ACC112 (cell line): ENCODE measurements around the gene CDH23.

ENCODE experiments used
- H2AFZ ChIP-seq: fragments of 200-600 bp; sonication (generic); one replicate; pipeline ENCODE4 v1.6.0; 2017; ENCODE audit warnings: antibody characterized with exemption, low read length; ENCODE audit not compliant: unreplicated experiment
- H3K27ac ChIP-seq: fragments of 200-600 bp; sonication (generic); 2 replicates; pipeline ENCODE4 v1.5.1; 2014; ENCODE audit warnings: low read depth, mild to moderate bottlenecking, antibody characterized with exemption, low read length, moderate library complexity
- H3K27me3 ChIP-seq: fragments of 200-600 bp; sonication (generic); 2 replicates; pipeline ENCODE4 v1.6.1; 2014; ENCODE audit warnings: mild to moderate bottlenecking, antibody characterized with exemption, low read length, moderate library complexity, mixed read lengths; ENCODE audit not compliant: insufficient read depth
- H3K36me3 ChIP-seq: fragments of 200-600 bp; sonication (generic); 2 replicates; pipeline ENCODE4 v1.6.1; 2016; ENCODE audit warnings: mild to moderate bottlenecking, antibody characterized with exemption, low read length, moderate library complexity, mixed read lengths; ENCODE audit not compliant: insufficient read depth
- H3K4me1 ChIP-seq: fragments of 200-600 bp; sonication (generic); one replicate; pipeline ENCODE4 v1.6.1; 2016; ENCODE audit warnings: low read length, mixed read lengths; ENCODE audit not compliant: insufficient read depth, unreplicated experiment, control insufficient read depth
- H3K4me3 ChIP-seq: fragments of 200-600 bp; sonication (generic); 2 replicates; pipeline ENCODE4 v1.5.1; 2014; ENCODE audit warnings: mild to moderate bottlenecking, low read depth, low read length
- H3K79me2 ChIP-seq: fragments of 200-600 bp; sonication (generic); one replicate; pipeline ENCODE4 v1.6.0; 2016; ENCODE audit warnings: low read length; ENCODE audit not compliant: control insufficient read depth, unreplicated experiment, insufficient read depth

CDH23 gene

GRCh38 chr10:71396711-71397295 is at the start of gene CDH23:
TSS of gene CDH23 (plus strand) at chr10:71396920. CDS start at chr10:71439832, 42,912 bp downstream.
- H3K4me1 ChIP-seq: no peaks in the 10 kb centered on the region
- peak within 1 kb of the TSS; percentile 10 for H2AFZ ChIP-seq
- H3K27me3 ChIP-seq: peaks cover 87% of the 10 kb centered on the region
- no peak within 1 kb of the TSS for H3K27ac ChIP-seq
- no peaks in the 10 kb centered on the region for H3K36me3 ChIP-seq
- H3K79me2 ChIP-seq: no peaks in the 10 kb centered on the region
- H3K4me3 ChIP-seq: peak within 1 kb of the TSS; percentile 68

- no peaks in the 10 kb centered on the region for H3K36me3 ChIP-seq
- no peak overlapping the region for H3K4me3 ChIP-seq
- H3K79me2 ChIP-seq: no peaks in the 10 kb centered on the region
- no peaks in the 10 kb centered on the region for H3K27me3 ChIP-seq
- H3K27ac ChIP-seq: no peak overlapping the region
- H2AFZ ChIP-seq: no peak overlapping the region
- H3K4me1 ChIP-seq: no peaks in the 10 kb centered on the region
Observed at GRCh38 chr10:71347587-71348395, 48.9 kb upstream of the CDH23 start.

DNA sequence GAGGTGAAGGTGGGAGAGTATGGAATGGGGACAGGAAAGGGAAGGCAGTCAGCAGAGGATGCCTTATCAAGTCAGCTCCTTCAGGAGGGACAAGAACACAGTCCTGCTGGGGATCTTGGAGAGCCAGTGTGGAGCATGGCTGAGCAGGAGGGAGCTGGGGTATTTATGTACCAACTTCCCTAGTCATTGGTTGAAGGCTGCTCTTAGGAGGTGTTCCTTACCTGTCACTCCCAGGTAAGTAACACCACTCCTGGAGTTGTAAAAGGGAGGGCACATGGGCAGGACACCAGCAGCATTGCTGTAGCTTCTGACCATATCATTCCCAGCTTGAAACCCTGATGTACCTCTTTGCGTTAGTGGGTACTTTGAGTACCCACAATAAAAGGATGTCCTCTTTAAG is 47.9 kb upstream of the CDH23 start:
- no peaks in the 10 kb centered on the region for H3K4me1 ChIP-seq

DNA sequence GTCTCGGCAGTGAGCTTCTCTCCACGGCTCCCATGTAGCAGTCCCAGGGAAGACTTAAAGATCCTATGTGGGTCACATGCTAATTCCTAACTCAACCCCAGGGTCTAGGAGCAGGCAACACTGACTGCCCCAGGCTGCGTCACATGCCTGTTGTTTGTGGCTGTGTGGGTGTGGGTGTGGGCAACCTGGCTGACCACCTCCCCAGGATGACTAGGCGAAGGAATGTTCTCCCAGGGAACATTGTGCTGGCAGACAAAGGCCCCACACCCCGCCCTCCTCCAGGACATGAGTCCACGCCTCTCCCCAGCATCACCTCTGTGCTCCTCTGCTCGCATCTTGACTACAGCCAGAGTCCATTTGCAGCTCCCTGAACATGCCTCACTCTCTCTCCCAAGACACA is 47.3 kb upstream of the CDH23 start:
- Histone ChIP-seq H3K4me3 (no peak overlapping the region), H3K4me1 (no peaks in the 10 kb centered on the region), H3K36me3 (no peaks in the 10 kb centered on the region), H2AFZ (no peak overlapping the region), H3K27ac (no peak overlapping the region), H3K79me2 (no peaks in the 10 kb centered on the region), H3K27me3 (no peaks in the 10 kb centered on the region)

More for the DNA sequence above, 47.9 kb upstream of the CDH23 start:
- no peak overlapping the region for H2AFZ ChIP-seq
- no peaks in the 10 kb centered on the region for H3K27me3 ChIP-seq
- H3K27ac ChIP-seq: no peak overlapping the region
- no peaks in the 10 kb centered on the region for H3K79me2 ChIP-seq
- no peak overlapping the region for H3K4me3 ChIP-seq
- H3K36me3 ChIP-seq: no peaks in the 10 kb centered on the region

- no peaks in the 10 kb centered on the region for H3K36me3 ChIP-seq
- H3K27me3 ChIP-seq: no peaks in the 10 kb centered on the region
Observed at GRCh38 chr10:71351087-71351486, 45.6 kb upstream of the CDH23 start.

GRCh38 chr10:71351628-71352319 is 44.9 kb upstream of the CDH23 start:
- no peak overlapping the region for H3K27ac ChIP-seq
- H3K4me1 ChIP-seq: no peaks in the 10 kb centered on the region
- H3K4me3 ChIP-seq: no peak overlapping the region
- no peaks in the 10 kb centered on the region for H3K27me3 ChIP-seq
- no peak overlapping the region for H2AFZ ChIP-seq
- no peaks in the 10 kb centered on the region for H3K36me3 ChIP-seq
- H3K79me2 ChIP-seq: no peaks in the 10 kb centered on the region

More at GRCh38 chr10:71351087-71351486, 45.6 kb upstream of the CDH23 start:
- no peaks in the 10 kb centered on the region for H3K79me2 ChIP-seq
- H3K4me3 ChIP-seq: no peak overlapping the region
- H3K4me1 ChIP-seq: no peaks in the 10 kb centered on the region
- no peak overlapping the region for H2AFZ ChIP-seq
- H3K27ac ChIP-seq: no peak overlapping the region

- no peaks in the 10 kb centered on the region for H3K27me3 ChIP-seq
- no peak overlapping the region for H3K27ac ChIP-seq
- no peak overlapping the region for H3K4me3 ChIP-seq
- no peaks in the 10 kb centered on the region for H3K79me2 ChIP-seq
- H2AFZ ChIP-seq: no peak overlapping the region
- H3K36me3 ChIP-seq: no peaks in the 10 kb centered on the region
- H3K4me1 ChIP-seq: no peaks in the 10 kb centered on the region
Observed at GRCh38 chr10:71353639-71354038, 43.1 kb upstream of the CDH23 start.

GRCh38 chr10:71354776-71355175 is 41.9 kb upstream of the CDH23 start:
- Histone ChIP-seq H2AFZ (no peak overlapping the region), H3K4me3 (no peak overlapping the region), H3K79me2 (no peaks in the 10 kb centered on the region), H3K36me3 (no peaks in the 10 kb centered on the region), H3K27ac (no peak overlapping the region), H3K4me1 (no peaks in the 10 kb centered on the region), H3K27me3 (no peaks in the 10 kb centered on the region)

DNA sequence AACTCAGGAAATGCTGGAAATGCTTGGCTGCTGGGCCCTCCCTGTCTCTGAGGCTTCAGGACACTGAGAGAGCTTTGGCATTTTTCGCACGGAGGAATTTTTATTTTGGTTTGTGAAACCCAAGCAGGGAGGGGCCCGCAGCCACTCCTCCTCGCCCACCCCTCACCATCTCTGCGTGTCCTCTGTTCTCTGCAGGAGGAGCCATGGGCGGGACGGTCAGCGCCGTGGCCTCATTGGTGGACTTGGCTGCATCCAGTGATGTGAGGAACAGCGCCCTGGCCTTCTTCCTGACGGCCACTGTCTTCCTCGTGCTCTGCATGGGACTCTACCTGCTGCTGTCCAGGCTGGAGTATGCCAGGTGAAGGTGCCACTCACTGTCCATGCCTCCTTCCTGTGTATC is 40.8 kb upstream of the CDH23 start:
- Histone ChIP-seq H2AFZ (no peak overlapping the region), H3K4me3 (no peak overlapping the region), H3K79me2 (no peaks in the 10 kb centered on the region), H3K27me3 (no peaks in the 10 kb centered on the region), H3K36me3 (no peaks in the 10 kb centered on the region), H3K4me1 (no peaks in the 10 kb centered on the region), H3K27ac (no peak overlapping the region)

DNA sequence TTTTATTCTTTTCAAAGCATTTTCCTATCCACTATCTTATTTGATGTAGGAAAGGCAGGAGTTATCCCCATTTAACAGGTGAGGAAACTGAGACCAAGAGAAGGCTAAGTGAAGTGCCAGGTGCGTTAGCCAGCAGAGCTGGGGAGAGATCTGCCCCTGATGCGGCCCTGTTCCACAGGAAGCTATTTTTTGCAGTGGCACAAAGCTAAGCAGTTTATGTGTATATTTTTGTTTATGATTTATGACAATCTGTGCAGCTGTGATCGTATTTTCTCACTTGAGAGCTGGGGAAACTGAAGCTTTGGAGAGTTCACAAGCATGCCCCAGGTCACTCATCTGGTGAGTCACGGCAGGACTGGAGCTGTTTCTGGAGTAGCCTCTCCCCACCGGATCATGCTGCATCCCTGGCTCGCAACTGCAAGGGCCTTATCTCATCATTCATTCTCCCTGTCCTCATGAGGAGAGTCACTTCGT is 38.9 kb upstream of the CDH23 start:
- no peaks in the 10 kb centered on the region for H3K4me1 ChIP-seq
- no peak overlapping the region for H3K27ac ChIP-seq
- H3K79me2 ChIP-seq: no peaks in the 10 kb centered on the region
- no peak overlapping the region for H3K4me3 ChIP-seq
- no peak overlapping the region for H2AFZ ChIP-seq
- no peaks in the 10 kb centered on the region for H3K27me3 ChIP-seq
- H3K36me3 ChIP-seq: no peaks in the 10 kb centered on the region
